NCI-H345 treated with DMSO at 0.1 percent for 48 hours (cell line): ENCODE measurements around the gene TRAF3.

Experiments used
- DNase-seq: peaks from one replicate; lab custom pipeline; 2025; ENCODE audit not compliant: unreplicated experiment; lab: John Stamatoyannopoulos, UW

Gene TRAF3

DNA sequence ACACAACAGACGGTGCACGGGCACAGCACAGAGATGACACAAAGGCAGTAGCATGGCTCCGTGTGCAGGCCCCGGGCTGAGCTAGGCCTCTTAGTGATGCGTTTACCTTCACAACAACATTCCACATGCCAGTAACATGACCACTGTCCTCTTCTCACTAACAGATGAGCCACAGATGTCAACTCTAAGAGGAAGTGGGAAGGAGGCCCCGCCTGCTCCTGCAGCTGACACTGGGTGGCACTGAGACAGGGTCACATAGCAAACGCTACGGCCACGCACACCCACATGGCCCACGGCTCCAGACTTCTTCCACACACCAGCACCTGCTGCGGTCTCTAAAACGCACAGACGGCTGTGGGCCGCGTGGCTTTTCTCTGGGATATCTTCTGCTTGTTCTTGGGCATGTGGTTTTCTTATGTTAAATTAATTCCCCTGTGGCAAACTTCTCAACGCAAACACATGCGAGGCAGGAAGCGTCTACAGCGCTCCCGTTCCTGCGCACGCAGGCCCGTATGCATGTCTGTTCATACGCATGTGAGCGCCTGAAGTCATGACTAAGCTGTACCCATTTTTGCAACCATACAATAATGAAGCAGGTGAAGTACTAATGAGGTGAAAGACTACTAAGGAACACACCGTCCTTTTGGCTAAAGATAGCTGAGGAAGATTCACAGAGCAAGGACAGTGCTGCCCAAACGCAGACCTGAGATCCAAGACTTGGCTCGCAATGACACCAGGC lies 172.0 kb downstream of the TRAF3 start:
- DNase-seq, result no peak

DNA sequence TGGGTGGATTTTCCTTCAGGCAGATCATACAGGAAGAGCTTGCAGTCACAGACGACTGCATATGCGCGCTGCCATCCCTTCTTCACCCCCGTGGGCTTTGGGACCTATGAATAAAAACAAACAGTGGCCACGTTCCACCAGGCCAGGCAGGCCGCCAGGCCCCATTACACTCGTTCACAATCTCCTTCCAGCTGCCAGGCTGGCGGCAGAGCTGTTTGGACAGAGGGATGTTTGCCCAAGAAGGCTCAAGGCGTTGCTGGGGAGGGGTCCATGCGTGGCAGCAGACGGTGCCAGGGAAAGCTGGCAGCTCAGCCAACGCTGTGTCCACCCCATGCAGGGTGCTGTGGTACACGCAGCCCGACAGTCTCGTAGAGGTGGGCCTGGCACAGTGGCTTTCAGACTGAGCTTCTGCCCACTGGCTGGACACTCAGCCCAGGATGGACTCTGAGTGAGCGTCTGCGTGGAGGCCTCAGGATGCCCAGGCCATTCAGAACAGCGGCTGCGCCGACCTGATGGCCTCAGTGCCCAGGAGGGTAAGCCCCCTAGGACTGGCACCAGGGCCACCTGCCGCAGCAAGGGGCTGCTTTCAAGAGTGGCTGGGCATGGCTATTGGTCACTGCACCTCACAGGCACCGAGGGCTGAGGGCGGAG lies 172.7 kb downstream of the TRAF3 start:
- DNase-seq, result no peak

DNA sequence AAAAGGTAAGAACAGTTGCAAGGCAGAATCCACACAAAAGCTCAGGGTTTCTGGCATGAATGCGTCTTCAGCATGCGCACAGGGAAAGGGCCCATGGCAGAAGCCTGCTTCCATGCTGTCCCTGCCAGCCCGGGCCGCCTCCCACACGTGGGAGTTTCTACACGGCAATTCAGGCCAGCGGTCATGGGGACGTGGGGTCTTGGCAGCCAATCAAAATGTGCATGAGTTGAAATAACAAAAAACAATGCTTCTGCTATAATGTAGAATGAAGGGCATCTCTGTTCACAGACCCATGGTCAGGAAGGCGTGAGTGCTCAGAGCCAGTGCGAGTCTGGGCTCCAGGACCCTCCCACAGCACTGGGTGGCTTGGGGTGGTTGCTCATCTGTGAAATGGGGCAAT lies 173.8 kb downstream of the TRAF3 start:
- DNase-seq, result no peak

DNA sequence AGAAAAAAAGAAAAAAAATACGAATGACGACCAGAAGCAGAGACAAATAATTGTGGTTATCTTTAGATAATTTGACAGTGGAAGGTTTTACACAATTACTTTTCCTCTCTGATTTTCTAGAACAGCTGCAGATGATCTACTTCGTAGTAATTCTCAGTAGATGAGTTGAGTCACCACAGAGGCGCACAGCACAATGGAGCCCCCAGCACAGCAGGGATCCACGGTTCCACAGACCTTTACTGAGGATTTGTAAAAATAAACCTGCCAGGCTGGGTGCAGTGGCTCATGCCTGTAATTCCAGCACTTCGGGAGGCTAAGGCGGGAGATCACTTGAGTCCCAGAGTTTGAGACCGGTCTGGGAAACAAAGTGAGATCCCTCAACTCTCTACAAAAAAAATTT lies 174.6 kb downstream of the TRAF3 start:
- no peak for DNase-seq

DNA sequence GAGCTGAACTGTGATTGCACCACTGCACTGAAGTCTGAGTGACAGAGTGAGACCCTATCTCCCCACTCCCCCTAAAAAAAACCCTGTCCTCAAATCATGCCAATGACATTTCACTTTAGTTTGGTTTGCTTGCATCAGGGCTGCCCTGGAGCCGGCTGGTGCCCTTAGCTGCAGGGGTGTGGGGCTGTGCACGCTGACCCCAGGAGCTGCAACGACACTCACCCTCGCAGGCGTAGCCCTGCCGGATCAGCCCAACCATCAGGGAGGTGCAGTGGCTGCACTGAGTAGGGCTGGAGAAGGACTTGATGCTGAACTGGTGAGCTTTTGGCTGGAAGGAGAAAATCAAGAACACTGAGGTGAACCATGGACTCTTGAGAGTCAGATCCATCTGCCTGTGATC lies 175.0 kb downstream of the TRAF3 start:
- DNase-seq, result no peak

DNA sequence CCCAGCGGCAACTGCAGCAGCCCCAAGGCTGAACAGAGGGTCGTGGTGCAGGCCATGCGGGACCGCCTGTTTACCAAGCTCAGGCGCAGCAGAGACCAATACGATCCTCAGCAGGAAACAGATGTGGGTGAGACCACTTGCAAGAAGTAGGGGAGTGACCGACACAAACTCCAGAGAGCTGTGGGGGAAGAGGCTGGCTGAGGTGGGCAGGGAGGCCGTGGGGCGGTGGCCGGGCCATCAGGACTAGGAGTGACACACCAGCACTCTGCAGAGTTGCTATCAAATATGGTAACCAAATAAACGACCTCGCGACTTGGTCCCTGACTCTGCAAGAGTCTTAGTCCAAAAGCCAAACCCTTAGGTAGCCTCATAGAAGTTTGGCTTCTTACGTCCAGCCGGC lies 175.9 kb downstream of the TRAF3 start:
- no peak for DNase-seq

DNA sequence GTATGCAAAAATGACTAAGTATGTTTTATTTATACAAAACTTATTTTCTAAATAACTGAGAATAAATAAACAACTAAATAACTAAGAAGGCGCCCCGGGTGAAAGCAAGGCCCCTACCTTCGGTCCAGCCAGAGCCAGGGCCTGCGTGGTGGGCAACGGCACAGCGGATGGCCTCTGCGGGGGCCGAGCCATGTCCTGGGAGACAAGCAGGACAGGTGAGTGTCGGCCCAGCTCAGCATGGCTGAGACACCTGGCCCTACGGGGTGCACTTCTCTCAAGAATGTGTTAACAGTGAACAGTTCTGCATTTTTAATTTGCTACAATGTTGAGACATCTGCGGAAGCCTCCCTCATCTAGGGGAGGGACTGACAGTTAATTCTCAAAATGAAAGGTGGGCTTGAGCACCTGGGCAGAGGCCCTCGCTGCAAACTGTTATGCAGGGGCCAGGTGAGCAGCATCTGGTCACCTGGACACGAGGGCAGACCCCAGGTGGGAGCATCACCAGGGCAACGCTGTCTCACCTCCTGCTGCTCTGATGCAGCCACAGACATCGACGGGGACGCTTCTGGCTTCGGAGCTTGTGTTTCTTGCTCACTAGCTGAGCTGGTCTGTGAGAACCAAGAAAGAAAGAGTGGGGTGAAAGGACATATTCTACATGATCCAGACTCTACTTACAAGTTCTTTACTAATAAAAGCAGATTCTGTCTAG lies 177.0 kb downstream of the TRAF3 start:
- no peak for DNase-seq

DNA sequence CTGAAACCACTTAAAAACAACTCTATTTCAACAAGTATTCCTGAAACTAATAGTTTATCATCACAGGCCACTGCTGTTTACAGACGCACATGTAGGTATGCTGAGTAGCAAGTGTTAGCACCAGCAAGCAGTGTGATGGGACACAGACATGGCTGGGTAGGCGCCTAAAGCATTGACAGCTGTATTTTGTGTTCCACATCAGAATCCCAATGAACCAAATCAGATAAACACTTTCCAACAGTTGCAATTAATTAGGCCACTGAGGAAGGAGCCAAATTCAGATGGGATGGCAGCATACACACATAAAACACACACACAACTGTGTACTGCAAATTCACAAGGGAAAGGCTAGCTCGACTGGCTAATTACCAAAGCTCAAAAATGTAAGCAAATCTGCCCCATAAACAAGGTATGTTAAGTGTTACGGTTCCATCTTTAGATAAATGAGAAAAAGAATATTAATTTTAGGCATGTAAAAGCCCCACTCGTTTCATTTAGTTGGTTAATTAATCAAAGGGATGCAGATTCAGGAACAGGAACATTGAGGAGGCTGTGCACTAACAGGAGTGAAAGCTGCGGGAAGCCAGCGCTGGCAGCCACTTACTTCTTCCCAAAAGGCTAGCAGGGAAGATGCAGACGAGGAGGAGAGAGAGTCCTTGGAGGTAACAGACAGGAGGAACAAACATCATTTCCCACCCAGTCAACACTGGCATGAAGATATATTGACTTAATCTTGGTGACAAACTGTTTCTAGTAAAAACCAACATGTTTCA lies 178.6 kb downstream of the TRAF3 start:
- DNase-seq, result no peak

DNA sequence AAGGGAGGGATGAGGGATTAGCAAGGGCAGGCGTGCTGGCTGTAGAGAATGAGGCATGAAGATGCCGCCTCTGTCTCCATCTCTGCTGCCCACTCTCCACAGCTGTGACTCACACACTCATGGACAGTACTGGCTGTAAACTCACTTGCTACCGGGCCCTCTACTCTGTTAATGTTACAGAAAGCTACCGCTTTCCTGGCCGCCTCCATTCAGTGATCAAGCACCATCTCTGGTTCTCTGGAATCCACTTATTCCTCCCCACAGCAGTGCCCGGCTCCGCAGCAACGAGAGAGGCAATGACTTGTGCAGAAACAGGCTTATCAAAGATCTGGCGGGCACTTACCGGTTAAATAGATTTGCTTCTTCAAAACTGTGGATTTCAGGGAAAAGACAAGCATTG lies 180.0 kb downstream of the TRAF3 start:
- no peak for DNase-seq

DNA sequence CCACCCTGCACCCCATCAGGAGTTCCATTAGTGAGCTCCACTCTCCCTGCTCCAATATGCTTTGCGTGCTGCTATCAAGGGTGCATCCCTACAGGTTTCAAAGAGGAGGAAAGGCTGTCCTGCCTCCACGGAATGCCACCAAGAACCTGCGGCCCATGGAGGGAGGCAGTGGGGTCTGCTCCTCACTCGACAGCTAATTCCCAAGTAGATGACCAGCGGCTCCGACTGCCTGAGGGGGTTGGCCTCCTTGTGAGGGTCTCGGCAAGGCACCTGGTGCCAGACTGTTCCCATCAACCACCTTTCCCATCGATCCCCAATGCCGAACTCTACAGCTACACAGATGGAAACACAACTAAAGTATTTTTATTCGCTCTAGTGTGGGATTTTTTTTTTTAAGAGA lies 181.2 kb downstream of the TRAF3 start:
- no peak for DNase-seq
